Astrocyte (in vitro differentiated cells and primary cell): ENCODE results near the gene FZR1.

Experiments
- CTCF ChIP-seq: IDR thresholded peaks from 2 replicates; pipeline ENCODE4 v1.5.1; 2011; ENCODE audit warnings: low read depth, mild to moderate bottlenecking, inconsistent platforms, low read length, moderate library complexity; ENCODE audit not compliant: insufficient read depth
- EZH2 ChIP-seq: IDR thresholded peaks from 2 replicates; pipeline ENCODE4 v1.6.1; 2012; ENCODE audit warnings: mild to moderate bottlenecking, low read length, inconsistent platforms; ENCODE audit not compliant: insufficient read depth

- TF ChIP-seq CTCF (no peak), EZH2 (no peak)
Measured at GRCh38 chr19:3548606-3549005, 42.5 kb downstream of the FZR1 start.
